ENCODE data around the gene ATG4B. TPM values are rescaled to one million over a fixed set of nuclear protein-coding genes. Genes with fewer than 3 reads are reported as not detected.

ATG4B gene
- total and polyA plus RNA-seq, 2 of the 4 experiments (the other 2 are of a cell fraction), result 113 to 146 TPM

DNA sequence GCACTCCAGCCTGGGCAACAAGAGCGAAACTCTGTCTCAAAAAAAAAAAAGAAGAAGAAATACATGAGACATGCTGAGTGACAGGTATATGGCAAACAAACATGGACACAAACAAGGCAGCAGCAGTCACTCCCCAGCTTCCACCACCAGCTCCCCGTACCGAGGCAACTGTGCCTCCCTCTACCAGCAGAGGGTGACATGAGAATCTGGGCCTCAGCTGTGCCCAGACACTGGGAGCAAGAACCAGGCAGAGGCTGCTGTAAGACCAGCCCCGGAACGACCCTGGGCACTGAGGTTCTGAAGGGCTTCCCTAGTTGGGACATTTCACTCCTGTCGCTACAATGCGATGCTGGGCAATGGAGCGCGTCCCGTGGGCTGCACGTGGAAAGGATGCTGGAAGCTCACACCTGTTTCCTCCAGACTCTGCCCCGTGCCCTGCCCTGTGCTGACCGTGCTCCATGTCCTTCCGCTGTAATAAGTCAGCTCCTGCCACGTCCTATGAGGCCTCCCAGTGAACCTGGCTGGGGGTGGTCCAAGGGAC, 41.8 kb upstream of the ATG4B start:
- Histone ChIP-seq H2AK5ac (ENCODE audit: low read depth, low read length) (no peak overlapping the region), H3K18ac (ENCODE audit: low read depth, low read length) (no peak overlapping the region), H3K4ac (ENCODE audit: low read depth, low read length) (no peak overlapping the region), H3K4me3 (ENCODE audit: insufficient read depth, low read depth, low read length) (no peak overlapping the region), H3K36me3 (ENCODE audit: control insufficient read depth, insufficient read depth, low read length) (peaks cover 41% of the 10 kb centered on the region), H2BK15ac (ENCODE audit: low read depth, low read length) (no peak overlapping the region), H3K14ac (replicated peaks; ENCODE audit: low read depth, low read length) (no peak overlapping the region), H3K9me3 (ENCODE audit: control insufficient read depth, insufficient read depth, low read length) (no peaks in the 10 kb centered on the region), H3K4me1 (ENCODE audit: control insufficient read depth, insufficient read depth, low read length) (no peaks in the 10 kb centered on the region; the same call in 1 of the 2 replicates), H3K9me1 (ENCODE audit: insufficient read depth, low read length) (no peaks in the 10 kb centered on the region), H2BK5ac (ENCODE audit: low read depth, low read length, poor library complexity, severe bottlenecking) (no peak overlapping the region), H3K27me3 (ENCODE audit: control insufficient read depth, insufficient read depth, low read length) (no peaks in the 10 kb centered on the region), H2BK20ac (ENCODE audit: low read depth, low read length) (no peak overlapping the region), H3K79me1 (ENCODE audit: low read depth in 1 of 2, low read length in 2 of 2) (peaks cover 8 to 21% of the 10 kb centered on the region in 2 experiments; a peak in 2 of 4 replicates), H4K8ac (ENCODE audit: low read depth in 2 of 2, low read length in 2 of 2) (no peak overlapping the region), H3K56ac (ENCODE audit: extremely low read depth, insufficient read depth, low read length) (no peak overlapping the region), H2AFZ (replicated peaks; ENCODE audit: low read length, poor library complexity) (no peak overlapping the region), H3K9ac (ENCODE audit: low read depth, low read length) (no peak overlapping the region), H3K23ac (ENCODE audit: low read depth, low read length) (no peak overlapping the region), H3K27ac (ENCODE audit: insufficient read depth, low read length) (no peak overlapping the region), H4K91ac (ENCODE audit: insufficient read depth, low read depth, low read length) (no peak overlapping the region), H4K5ac (ENCODE audit: low read depth, low read length) (no peak overlapping the region), H3K4me2 (ENCODE audit: low read depth, low read length) (no peak overlapping the region), H2BK120ac (ENCODE audit: low read depth, low read length) (no peak overlapping the region), H2AK9ac (replicated peaks; ENCODE audit: low read depth, low read length, poor library complexity) (no peak overlapping the region), H4K20me1 (ENCODE audit: insufficient read depth, low read length) (no peaks in the 10 kb centered on the region; the same call in 1 of the 2 replicates)
- TF ChIP-seq, protein P1, sequence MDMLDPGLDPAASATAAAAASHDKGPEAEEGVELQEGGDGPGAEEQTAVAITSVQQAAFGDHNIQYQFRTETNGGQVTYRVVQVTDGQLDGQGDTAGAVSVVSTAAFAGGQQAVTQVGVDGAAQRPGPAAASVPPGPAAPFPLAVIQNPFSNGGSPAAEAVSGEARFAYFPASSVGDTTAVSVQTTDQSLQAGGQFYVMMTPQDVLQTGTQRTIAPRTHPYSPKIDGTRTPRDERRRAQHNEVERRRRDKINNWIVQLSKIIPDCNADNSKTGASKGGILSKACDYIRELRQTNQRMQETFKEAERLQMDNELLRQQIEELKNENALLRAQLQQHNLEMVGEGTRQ (IDR thresholded peaks at IDR 0.05; ENCODE audit: low read depth, low read length), result no peak
- TF ChIP-seq, protein P2, sequence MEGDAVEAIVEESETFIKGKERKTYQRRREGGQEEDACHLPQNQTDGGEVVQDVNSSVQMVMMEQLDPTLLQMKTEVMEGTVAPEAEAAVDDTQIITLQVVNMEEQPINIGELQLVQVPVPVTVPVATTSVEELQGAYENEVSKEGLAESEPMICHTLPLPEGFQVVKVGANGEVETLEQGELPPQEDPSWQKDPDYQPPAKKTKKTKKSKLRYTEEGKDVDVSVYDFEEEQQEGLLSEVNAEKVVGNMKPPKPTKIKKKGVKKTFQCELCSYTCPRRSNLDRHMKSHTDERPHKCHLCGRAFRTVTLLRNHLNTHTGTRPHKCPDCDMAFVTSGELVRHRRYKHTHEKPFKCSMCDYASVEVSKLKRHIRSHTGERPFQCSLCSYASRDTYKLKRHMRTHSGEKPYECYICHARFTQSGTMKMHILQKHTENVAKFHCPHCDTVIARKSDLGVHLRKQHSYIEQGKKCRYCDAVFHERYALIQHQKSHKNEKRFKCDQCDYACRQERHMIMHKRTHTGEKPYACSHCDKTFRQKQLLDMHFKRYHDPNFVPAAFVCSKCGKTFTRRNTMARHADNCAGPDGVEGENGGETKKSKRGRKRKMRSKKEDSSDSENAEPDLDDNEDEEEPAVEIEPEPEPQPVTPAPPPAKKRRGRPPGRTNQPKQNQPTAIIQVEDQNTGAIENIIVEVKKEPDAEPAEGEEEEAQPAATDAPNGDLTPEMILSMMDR (conservative IDR thresholded peaks at IDR 0.05; ENCODE audit: low read depth, low read length), result 0 out of 2 replicates have a peak, but pooled peaks have one; percentile 5
- BruUV-seq (replicated peaks), result no TSS peak
- intact Hi-C loops (cut with micrococcal nuclease), result no loop called here
- WGBS, 2 experiments (ENCODE audit: extremely low coverage in 2 of 2, insufficient read length in 1 of 2), result 93% methylated on average over 9 of the region's 15 CpGs; no CpG with 5 or more reads in 1 of the 2 experiments
- POLR2A ChIA-PET (ENCODE audit: unreplicated experiment), result no interaction called here
- dilution Hi-C loops (cut with HindIII; ENCODE audit: low sequenced_read_pairs, unreplicated experiment), result no loop called here
- ATAC-seq (ENCODE audit: low read depth), result no peak
- no peak for DNase-seq
- CTCF ChIA-PET, result no interaction called here
- in situ Hi-C loops (cut with MboI; ENCODE audit: low sequenced_read_pairs), result no loop called here
